ENCODE measurements around the gene EXOC6B.
"Not testable (repeated sequence)": the region's sequence is repeated elsewhere in the genome, so short reads cannot be mapped to it uniquely, and the experiment has no call there.

EXOC6B gene

DNA sequence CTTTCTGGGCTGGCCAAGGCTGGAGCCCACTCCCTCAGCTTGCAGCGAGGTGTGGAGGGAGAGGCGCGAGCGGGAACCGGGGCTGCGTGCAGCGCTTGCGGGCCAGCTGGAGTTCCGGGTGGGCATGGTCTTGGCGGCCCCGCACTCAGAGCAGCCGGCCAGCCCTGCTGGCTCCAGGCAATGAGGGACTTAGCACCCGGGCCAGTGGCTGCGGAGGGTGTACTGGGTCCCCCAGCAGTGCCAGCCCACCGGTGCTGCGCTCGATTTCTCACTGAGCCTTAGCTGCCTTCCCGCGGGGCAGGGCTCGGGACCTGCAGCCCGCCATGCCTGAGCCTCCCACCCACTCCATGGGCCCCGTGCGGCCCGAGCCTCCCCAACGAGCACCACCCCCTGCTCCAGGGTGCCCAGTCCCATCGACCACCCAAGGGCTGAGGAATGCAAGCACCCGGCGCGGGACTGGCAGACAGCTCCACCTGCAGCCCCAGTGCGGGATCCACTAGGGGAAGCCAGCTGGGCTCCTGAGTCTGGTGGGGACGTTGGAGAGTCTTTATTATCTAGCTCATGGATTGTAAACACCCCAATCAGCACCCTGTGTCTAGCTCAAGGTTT is 404.0 kb downstream of the EXOC6B start:
- DNase-seq, result not testable (repeated sequence)

DNA sequence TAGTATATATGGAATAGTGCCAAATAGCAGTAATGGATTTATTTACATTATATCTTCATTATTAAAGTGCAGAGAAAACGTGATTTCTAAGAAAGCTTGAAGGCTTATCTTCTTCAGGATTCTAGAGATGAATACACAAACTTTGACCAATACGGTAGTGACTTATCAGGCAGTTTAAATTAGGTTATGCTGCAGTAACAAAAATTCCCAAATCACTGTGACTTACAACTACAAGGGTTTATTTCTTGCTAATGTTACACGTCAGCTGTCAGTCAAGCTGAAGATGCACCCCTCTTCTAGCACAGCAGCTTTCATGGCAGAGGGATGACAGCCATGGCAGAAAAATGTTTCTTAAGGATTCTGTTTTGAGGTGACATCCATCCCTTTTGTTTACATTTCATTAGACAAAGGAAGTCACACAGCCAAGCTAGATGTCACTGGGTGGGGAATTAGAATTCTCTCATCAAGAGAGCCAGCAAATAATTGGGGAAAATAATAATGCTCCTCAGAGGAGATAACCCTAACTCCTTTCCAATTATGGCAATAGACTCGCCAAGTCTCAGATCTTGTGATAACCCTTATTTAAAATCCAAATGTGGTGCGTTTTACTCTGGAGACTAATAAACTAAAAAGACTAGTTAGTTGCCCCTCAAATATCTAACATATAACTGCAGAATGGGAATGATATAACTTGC is 409.9 kb downstream of the EXOC6B start:
- DNase-seq, result no peak

DNA sequence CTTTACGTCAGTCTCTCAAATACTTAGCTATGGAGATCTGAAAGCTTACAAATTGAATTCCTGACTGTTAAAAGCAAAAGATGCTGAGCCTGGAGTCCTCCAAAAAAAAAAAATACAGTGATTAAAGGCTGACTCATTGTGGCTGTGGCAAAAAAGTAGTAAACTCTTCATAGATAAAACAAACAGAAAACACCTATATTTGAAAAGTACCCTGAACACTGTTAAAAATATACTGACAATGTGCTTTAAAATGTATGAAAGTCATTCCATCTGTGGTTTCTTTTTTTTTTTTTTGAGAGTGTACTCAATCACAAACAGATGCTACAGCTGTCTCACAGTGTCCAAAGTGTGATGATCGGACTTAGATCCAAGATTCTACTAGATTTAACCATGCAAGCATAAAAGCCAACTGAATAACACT is 410.6 kb downstream of the EXOC6B start:
- DNase-seq, result no peak

DNA sequence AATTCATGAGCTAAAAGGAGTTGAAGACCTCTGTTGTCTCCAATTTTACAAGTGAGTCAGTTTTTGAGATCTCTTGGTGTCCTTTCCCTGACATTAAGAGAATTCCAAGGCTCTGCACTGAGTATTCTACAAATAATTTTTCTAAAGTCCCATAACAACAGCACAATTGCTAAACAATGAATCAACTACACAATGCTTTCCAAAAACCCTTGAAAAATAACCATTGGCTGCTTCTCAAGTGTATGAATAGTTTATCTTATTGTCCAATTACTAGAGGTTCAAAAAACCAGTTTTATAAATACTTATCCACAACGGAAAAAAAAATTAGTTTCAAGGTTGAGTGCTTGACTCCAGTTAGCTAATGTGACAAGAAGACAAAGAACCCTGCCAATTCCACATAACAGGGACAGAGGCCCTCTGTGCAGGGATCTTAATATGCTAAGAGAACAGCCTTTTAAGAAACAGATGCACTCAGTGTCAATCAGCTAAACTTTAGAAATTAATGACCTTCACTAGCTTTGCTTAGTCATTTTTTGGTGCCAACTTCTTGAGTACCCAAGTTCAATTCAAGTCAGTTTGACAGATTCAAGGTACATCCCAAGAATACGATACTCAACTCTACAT is 411.6 kb downstream of the EXOC6B start:
- no peak for DNase-seq

DNA sequence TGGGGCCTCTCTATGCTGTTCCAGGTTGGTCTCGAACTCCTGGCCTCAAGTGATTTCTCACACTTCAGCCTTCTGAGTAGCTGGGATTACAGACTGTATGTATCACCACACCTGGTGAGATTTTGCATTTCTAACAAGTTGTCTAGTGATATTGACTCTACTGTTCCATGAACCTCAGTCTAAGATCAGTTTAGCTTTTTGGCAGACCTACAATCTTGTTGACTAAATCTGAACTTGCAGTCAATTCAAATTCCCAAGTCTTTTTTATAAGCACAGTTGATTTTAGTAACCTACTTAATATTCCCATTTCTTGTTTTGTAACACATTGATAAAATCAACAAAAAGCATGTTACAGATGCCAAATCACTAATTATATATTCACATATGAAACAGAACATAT is 412.1 kb downstream of the EXOC6B start:
- no peak for DNase-seq

DNA sequence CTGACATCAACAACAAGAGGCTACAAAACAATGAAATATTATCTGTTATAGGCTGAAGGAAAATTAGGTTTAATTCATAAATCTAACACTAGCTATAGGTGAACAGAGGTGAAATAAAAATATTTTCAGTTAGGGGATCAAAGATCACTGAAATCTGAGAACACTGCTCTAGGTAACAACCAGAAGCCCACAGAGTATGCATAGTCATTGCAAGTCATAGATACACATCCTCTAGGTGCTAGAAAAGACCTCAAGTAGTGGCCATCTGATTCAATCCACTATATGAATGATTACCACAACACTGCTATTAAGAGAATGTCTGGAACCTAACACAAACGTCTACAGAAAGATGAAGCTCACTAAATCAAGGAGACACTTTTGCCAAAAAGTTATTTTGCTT is 413.6 kb downstream of the EXOC6B start:
- no peak for DNase-seq

DNA sequence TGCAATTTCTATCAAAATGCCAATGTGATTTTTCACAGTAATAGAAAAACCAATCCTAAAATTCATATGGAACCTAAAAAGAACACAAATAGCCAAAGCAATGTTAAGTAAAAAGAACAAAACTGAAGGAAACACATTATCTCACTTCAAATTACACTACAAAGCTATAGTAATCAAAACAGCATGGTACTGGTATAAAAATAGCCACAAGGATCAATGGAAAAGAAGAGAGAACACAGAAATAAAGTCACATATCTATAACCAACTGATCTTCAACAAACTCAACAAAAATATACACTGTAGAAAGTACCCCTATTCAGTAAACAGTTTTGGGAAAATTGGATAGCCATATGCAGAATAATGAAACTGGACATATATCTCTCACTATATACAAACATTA is 426.0 kb downstream of the EXOC6B start:
- DNase-seq, result no peak

DNA sequence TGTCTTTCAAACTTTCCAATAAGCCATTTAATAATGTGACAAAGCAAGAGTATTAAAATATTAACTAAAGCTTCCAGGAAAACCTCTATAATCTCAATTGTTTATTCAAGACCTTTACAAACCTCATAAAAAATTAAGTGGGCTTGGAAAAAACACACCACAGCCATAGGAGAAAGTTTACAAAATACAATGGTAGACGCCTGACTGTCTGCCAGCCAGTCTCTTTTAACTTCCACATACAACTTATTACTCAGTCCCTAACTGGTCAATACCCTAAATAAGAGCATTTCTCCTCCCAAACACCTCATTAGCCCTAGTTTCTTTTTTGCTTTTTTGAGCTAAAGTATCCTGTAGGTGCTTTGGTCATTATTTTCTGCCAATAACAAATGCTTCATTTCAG is 430.7 kb downstream of the EXOC6B start:
- DNase-seq, result no peak

DNA sequence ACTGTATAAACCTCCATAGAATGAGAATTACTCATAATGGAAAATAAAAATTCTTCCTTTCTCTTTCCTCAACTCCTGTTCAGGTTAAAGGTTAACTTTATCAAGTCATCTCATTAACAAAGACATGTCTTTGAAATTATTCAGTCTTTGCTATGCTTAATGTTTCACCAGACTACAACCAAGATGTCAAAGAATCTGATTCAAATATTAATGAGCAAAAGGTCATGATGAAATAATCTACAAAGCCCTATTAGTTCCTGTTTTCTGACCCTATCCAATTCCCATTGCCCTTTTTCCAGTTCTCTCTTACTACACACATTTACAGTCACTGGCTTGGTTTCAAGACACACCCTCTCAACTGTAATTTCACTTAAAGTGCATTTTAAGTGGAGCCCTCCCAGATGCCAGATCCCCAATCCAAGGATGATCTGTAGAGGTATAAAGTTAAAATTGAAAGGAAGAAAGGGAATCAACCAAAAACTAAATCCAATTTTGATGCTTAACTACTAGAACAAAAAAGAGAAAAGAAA is 431.2 kb downstream of the EXOC6B start:
- peak; percentile 2 for DNase-seq

DNA sequence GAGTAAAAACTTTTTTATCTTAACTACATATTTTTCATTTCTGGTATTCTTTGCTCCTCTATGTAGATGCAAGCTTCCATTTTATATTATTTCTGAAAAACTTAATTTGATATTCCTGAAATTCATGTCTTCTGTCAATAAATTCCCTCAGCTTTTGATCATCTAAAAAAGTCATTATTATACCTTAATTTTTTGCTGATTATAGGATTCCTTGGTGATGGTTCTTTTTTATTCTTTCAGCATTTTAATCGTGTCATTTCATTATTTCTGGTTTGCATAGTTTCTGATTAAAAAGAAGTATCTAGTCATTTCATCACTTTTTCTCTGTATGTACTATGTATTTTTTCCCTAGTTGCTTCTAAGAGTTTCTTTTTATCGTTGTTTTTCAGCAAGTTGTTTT is 436.4 kb downstream of the EXOC6B start:
- DNase-seq, result no peak

DNA sequence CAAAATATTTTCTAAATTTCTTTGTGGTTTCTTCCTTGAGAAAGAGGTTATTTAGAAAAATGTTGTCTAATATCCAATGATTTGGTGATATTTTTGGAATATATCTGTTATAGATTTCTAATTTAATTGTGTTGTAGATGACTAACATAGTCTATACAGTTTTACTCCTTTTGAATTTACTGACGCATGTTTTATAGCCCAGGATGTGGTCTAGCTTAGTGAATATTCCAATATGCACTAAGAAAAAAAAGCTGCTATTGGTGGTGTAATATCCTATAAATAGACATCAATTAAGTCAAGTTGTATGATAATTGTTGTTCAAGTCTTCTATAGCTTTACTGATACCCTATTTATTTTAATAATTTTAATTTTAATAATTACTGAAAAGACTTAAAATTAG is 437.6 kb downstream of the EXOC6B start:
- no peak for DNase-seq

DNA sequence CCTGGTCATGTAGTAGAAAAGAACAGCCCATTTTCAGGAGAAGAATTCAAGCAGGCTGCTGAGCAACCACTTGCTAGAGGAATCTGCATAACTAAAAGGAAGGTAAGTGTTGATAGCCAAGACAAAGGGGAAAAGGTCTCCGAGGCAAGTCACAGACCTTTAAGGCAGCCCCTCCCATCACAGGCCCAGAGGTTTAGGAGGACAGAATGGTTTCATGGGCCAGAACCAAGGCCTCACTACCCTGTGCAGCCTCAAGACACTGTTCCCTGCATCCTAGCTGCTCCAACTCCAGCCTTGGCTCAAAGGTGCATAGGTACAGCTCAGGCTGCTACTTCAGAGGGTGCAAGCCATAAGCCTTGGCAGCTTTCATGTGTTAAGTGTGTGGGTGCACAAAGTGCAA is 439.5 kb downstream of the EXOC6B start:
- DNase-seq, result no peak

DNA sequence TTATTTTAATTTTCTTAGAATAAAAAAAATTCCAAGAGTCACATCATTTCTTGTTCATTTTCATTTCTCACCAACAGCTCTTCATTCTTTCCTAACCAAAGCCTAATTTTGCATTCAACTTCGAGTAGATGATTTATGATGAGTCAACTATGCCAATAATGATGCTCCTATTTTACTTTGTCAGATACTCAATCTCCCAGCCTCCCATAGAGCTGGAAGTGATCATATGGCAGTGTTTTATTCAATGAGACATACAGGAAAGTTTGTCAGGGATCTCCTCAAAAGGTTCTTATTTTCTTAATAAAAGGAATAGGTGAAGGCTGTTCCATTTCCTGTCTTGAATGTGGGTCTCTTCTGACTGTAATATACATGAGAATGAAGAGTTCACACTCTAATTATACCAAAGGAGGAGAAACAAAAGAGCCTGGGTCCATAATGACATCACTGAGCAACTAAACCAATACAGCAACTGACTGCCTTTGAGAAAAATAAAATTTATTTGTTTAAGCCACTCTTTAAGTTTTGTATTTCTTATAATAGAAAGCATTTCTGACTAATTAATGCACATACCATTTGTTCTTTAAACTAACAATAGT is 447.0 kb downstream of the EXOC6B start:
- DNase-seq, result no peak

DNA sequence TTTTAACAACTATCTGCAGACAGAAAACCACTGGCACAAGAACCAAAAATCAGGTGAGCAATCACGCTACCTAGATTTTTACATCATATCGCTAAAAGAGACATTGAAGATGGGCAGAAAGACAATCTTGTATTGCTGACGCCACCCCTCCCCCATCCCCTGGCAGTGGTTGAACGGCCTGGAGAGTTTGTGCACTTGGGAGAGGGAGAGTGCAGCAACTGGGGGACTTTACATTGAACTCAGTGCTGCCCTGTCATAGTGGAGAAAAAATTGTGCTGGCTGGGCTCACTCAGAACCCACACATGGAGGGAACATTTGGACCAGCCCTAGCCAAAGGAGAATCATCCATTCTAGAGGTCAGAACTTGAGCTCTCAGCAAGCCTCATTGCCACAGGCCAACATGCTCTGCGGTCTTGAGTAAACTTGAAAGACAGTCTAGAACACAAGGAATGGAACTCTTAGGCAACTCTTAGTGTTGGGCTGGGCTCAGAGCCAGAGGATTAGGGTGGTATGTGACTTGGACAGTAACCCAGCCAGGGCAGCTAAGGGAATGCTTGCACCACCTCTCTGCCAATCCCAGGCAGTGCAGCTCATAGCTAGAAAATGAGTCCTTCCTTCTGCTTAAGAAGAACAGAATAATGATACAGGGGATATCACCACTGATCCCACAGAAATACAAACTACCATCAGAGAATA is 458.2 kb downstream of the EXOC6B start:
- DNase-seq, result no peak

DNA sequence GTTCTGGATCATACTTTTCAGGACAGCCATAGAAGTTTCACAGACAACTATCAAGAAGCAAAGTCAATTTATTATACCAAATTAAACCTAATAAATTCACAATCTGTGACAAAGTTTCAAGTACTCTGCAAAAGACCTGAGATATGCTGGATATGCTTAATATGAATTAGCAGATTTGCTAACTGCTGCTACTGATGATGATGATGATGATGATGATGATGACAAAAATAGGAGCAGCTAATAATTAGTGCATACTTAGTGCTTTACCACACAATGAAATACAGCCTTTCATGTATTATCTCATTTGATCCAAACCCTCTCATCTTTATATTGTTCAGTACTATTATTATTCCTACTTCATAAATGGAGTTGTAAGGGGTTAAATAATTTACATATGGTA is 462.4 kb downstream of the EXOC6B start:
- no peak for DNase-seq

DNA sequence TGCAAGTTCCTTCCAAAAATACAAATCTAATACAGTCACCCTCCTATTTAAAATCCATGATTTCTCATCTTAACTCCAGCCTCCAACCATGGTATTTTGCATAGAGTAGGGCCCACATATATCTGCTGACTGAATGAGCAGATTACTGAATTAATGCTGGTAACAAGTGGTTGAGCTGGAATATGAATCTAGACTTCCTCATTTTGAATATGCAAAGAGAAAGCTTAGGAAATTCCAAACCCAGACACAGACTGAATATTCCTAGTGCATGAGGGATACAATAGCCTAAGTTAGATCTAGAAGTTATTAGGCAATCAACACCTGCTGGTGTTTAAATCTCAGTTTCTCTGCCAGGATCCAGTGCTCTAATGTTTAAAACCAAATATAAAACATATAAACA is 463.1 kb downstream of the EXOC6B start:
- DNase-seq, result no peak

DNA sequence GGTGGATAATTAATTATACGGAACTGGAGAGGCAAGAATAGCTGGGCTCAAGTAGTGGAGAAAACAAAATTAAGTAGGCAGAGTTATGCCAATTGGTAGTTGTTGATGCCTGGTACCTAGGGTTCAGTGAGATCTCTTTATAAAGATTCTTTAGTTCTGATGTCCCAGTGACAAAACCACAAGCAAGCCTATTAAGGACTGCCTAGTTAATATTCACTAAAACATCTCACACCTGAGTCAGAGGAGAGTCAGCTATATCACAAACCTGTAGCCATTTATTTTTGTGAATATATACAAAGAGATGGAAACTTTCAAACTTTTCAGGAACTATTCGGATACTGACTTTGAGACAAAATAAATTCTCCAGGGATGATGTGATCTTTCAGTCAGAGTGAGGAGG is 464.3 kb downstream of the EXOC6B start:
- no peak for DNase-seq

DNA sequence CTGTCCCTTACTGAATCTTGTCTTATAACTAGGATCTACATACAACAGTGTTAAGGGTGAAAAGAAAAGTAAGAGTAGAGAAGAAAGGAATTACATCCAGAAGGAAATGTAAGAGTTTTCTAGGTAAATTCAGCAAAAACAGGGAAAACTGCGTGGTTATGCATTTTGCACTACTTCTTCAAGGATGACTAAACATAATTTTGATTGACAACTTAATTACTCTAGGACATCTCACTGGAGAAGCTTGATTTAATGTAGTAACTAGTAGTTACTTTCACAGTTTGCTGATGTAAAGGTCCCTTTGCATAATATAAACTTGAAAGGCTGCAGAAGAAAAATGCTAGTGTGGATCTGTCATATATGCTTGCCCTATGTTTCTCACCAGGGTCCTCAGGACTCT is 464.8 kb downstream of the EXOC6B start:
- DNase-seq, result no peak

DNA sequence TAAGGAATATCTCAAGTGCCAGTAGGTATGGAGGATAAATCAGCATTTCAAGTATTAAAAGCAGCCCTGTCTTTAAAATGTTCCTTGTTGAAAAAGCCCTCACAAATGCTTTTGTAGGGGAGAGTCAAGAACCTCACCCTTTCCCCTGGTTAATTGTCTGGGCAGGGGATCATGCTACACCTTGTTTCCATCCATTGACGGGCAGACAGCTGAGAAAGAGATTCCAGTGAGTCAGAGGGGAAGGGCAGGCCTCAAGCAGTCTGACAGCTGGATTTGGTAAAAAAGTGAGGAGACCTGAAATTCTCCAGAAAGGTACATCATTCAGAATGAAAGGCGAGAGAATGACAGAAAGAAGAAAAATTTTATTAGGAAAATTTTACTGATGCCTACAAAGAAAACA is 475.0 kb downstream of the EXOC6B start:
- no peak for DNase-seq

DNA sequence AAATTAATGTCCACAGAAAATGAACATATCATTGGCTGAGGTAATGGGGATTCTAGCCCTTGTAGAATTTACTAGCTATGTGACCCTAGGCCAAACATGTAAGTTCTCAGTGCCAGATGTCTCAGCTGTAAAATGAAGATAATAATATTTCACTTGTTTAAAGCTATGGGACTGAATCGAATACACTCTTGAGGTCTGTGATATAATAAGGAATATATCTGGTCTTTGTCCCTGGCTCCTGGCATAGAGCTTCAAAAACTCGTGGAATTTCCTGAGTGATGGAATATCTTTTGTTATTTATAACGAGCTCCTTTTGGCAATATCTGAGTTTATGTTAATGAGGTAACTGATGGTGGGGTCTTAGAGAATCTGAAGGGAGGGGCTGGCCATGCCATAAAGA is 476.8 kb downstream of the EXOC6B start:
- no peak for DNase-seq

DNA sequence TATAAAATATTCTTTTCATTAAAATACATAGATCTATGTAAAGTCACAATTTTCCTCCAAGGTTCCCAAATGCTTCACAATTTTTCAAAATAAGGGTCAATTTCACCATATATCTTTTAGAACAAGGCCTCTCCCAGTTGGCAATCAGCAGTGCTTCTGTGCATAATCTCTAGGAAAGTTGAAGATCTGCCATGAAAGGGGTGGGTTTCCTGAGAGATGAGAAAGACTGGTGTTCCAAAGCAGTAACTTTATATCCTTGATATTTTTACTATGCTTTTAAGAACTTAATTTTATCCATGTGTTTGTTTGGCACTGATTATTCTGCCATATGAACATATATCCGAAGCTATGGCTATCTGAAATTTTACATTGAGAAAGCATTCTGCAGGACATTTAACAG is 478.8 kb downstream of the EXOC6B start:
- no peak for DNase-seq

DNA sequence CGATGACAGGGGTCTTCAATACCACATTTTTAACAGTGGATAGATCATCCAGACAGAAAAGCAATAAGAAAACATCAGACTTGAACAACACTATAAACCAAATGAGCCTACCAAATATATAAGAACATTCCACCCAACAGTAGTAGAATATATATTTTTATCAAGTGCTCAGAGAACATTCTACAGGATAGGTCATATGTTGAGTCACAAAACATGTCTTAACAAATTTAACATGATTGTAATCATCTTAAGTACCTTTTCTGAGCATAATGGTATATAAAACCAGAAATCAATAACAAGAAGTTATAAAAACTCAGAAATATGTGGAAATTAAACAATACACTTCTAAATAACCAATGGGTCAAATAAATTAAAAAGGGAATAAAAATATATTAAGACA is 484.2 kb downstream of the EXOC6B start:
- no peak for DNase-seq

DNA sequence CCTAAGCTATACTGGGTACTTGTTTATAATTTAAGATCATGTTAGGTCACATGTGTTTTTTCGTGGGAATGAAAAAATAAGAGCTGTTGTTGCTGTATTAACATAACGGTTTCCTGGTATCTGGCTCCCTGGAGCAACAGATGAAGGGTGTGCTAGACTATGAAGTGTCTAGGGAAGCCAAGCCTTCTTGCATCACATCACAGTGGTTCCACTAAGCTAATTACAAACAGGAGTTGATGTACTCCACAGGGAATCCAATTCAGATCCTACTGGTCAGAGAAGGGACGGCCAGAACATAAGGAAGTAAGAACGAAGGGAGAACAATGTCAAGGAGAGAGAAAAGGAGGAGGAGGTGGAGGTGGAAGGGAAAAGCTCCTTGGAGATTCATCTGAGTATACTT is 485.2 kb downstream of the EXOC6B start:
- DNase-seq, result no peak
